OCI-LY1 (cell line): ENCODE data around the gene GPRC5C.

Source experiments
- H2AFZ ChIP-seq: fragments of 200-600 bp; sonication (generic), shearing (Covaris generic); 2 replicates; pipeline ENCODE4 v1.6.0; 2014; ENCODE audit warnings: antibody characterized with exemption, mild to moderate bottlenecking, low read length
- H3F3A ChIP-seq: fragments of 200-600 bp; sonication (generic), shearing (Covaris generic); 2 replicates; pipeline ENCODE4 v1.6.0; 2014; ENCODE audit warnings: mild to moderate bottlenecking, antibody characterized with exemption, low read length, moderate library complexity; ENCODE audit not compliant: insufficient read depth
- H3K27ac ChIP-seq: fragments of 200-600 bp; sonication (generic); 2 replicates; pipeline ENCODE4 v1.5.1; 2014; ENCODE audit warnings: low read length, mixed run types, mild to moderate bottlenecking, low read depth; ENCODE audit not compliant: poor library complexity, severe bottlenecking
- H3K27me3 ChIP-seq: fragments of 200-600 bp; sonication (generic); 2 replicates; pipeline ENCODE4 v1.6.0; 2014; ENCODE audit warnings: antibody characterized with exemption, mild to moderate bottlenecking, low read length, moderate library complexity; ENCODE audit not compliant: insufficient read depth
- H3K36me3 ChIP-seq: fragments of 200-600 bp; sonication (generic); 2 replicates; pipeline ENCODE4 v1.6.1; 2014; ENCODE audit warnings: mild to moderate bottlenecking, antibody characterized with exemption, low read length, moderate library complexity, mixed read lengths; ENCODE audit not compliant: insufficient read depth
- H3K4me1 ChIP-seq: fragments of 200-600 bp; sonication (generic); 2 replicates; pipeline ENCODE4 v1.5.1; 2014; ENCODE audit warnings: mild to moderate bottlenecking, low read length, moderate library complexity; ENCODE audit not compliant: insufficient read depth, severe bottlenecking
- H3K4me2 ChIP-seq: fragments of 200-600 bp; sonication (generic), shearing (Covaris generic); 2 replicates; pipeline ENCODE4 v1.6.1; 2014; ENCODE audit warnings: low read length
- H3K4me3 ChIP-seq: fragments of 200-600 bp; sonication (generic); 2 replicates; pipeline ENCODE4 v1.5.1; 2014; ENCODE audit warnings: low read length, low read depth, mild to moderate bottlenecking, mixed read lengths; ENCODE audit not compliant: poor library complexity, severe bottlenecking
- H3K79me2 ChIP-seq: fragments of 200-600 bp; shearing (Covaris generic); 2 replicates; pipeline ENCODE4 v1.6.1; 2016; ENCODE audit warnings: mixed run types, low read length, mixed read lengths; ENCODE audit not compliant: insufficient read depth
- H3K9ac ChIP-seq: fragments of 200-600 bp; sonication (generic), shearing (Covaris generic); 2 replicates; pipeline ENCODE4 v1.6.1; 2014; ENCODE audit warnings: mild to moderate bottlenecking, low read length, mixed read lengths
- H3K9me2 ChIP-seq: fragments of 200-600 bp; sonication (generic), shearing (Covaris generic); 2 replicates; pipeline ENCODE4 v1.6.1; 2014; ENCODE audit warnings: low read depth, mild to moderate bottlenecking, low read length, mixed read lengths
- H3K9me3 ChIP-seq: fragments of 200-600 bp; shearing (Covaris generic); 2 replicates; pipeline ENCODE4 v1.6.1; 2014; ENCODE audit warnings: low read length, mixed read lengths
- H4K20me1 ChIP-seq: fragments of 200-600 bp; sonication (generic), shearing (Covaris generic); 2 replicates; pipeline ENCODE4 v1.6.0; 2016; ENCODE audit warnings: mild to moderate bottlenecking, low read length; ENCODE audit not compliant: insufficient read depth
- EZH2 ChIP-seq: fragments of 200-600 bp; sonication (generic), shearing (Covaris generic); IDR thresholded peaks from 2 replicates; pipeline ENCODE4 v1.8.0; 2017; ENCODE audit warnings: borderline replicate concordance, mixed run types, mild to moderate bottlenecking, antibody characterized with exemption, low read length, moderate library complexity, mixed read lengths
- TF ChIP-seq, protein P1 (sequence below): fragments of 200-600 bp; sonication (generic), shearing (Covaris generic); IDR thresholded peaks from 2 replicates; pipeline ENCODE4 v1.5.1; 2017; ENCODE audit warnings: mild to moderate bottlenecking, antibody characterized with exemption, low read length, moderate library complexity, mixed read lengths

Gene GPRC5C

GRCh38 chr17:74431568-74432423 is at the start of gene GPRC5C:
TSS of gene GPRC5C (plus strand) at chr17:74432088. CDS start at chr17:74439777, 7,689 bp downstream.
- H3K4me3 ChIP-seq = no peak within 1 kb of the TSS
- H3K4me1 ChIP-seq = no peaks in the 10 kb centered on the region
- no peaks in the 10 kb centered on the region for H4K20me1 ChIP-seq
- no peak within 1 kb of the TSS for H3K4me2 ChIP-seq
- H3K9ac ChIP-seq = no peak within 1 kb of the TSS
- H3K27ac ChIP-seq = no peak within 1 kb of the TSS
- H3K36me3 ChIP-seq = no peaks in the 10 kb centered on the region
- no peak within 1 kb of the TSS for H2AFZ ChIP-seq
- H3F3A ChIP-seq = no peaks in the 10 kb centered on the region
- no peaks in the 10 kb centered on the region for H3K27me3 ChIP-seq
- no peaks in the 10 kb centered on the region for H3K9me3 ChIP-seq
- H3K9me2 ChIP-seq = no peaks in the 10 kb centered on the region
- no peaks in the 10 kb centered on the region for H3K79me2 ChIP-seq
- TF ChIP-seq EZH2 = no peak
- TF ChIP-seq, protein P1, sequence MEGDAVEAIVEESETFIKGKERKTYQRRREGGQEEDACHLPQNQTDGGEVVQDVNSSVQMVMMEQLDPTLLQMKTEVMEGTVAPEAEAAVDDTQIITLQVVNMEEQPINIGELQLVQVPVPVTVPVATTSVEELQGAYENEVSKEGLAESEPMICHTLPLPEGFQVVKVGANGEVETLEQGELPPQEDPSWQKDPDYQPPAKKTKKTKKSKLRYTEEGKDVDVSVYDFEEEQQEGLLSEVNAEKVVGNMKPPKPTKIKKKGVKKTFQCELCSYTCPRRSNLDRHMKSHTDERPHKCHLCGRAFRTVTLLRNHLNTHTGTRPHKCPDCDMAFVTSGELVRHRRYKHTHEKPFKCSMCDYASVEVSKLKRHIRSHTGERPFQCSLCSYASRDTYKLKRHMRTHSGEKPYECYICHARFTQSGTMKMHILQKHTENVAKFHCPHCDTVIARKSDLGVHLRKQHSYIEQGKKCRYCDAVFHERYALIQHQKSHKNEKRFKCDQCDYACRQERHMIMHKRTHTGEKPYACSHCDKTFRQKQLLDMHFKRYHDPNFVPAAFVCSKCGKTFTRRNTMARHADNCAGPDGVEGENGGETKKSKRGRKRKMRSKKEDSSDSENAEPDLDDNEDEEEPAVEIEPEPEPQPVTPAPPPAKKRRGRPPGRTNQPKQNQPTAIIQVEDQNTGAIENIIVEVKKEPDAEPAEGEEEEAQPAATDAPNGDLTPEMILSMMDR = no peak

- H4K20me1 ChIP-seq = no peaks in the 10 kb centered on the region
- no peaks in the 10 kb centered on the region for H3K79me2 ChIP-seq
- H2AFZ ChIP-seq = no peak overlapping the region
- H3K4me1 ChIP-seq = no peaks in the 10 kb centered on the region
- no peak overlapping the region for H3K4me3 ChIP-seq
- no peaks in the 10 kb centered on the region for H3K9me3 ChIP-seq
- H3K4me2 ChIP-seq = no peak overlapping the region
- H3K9ac ChIP-seq = no peak overlapping the region
- no peaks in the 10 kb centered on the region for H3K36me3 ChIP-seq
- H3K27me3 ChIP-seq = no peaks in the 10 kb centered on the region
- no peaks in the 10 kb centered on the region for H3F3A ChIP-seq
- no peaks in the 10 kb centered on the region for H3K9me2 ChIP-seq
- TF ChIP-seq, protein P1 = no peak
- TF ChIP-seq EZH2 = no peak
- no peak overlapping the region for H3K27ac ChIP-seq
Measured at GRCh38 chr17:74383141-74383540, 48.7 kb upstream of the GPRC5C start.

DNA sequence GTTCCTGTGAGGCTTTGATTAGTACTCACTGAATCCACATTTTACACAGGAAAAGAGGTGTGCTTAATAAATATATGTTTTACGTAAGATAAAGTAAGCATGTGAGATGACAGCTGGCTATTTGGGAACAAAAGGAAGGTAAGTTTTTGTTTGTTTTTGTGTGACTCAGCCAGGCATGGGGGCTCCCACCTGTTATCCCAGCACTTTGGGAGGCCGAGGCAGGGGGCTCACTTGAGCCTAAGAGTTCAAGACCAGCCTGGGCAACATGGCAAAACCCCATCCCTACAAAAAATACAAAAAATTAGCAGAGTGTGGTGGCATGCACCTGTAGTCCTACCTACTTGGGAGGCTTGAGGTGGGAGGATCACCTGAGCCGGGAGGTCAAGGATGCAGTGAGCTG is 46.7 kb upstream of the GPRC5C start:
- H3K4me1 ChIP-seq = no peaks in the 10 kb centered on the region
- TF ChIP-seq EZH2 = no peak
- TF ChIP-seq, protein P1 = no peak
- H3K27me3 ChIP-seq = no peaks in the 10 kb centered on the region
- no peaks in the 10 kb centered on the region for H3K79me2 ChIP-seq
- H4K20me1 ChIP-seq = no peaks in the 10 kb centered on the region
- H3K4me2 ChIP-seq = no peak overlapping the region
- H3K27ac ChIP-seq = no peak overlapping the region
- no peaks in the 10 kb centered on the region for H3K36me3 ChIP-seq
- H2AFZ ChIP-seq = no peak overlapping the region
- H3K9me2 ChIP-seq = no peaks in the 10 kb centered on the region
- H3K4me3 ChIP-seq = no peak overlapping the region
- H3F3A ChIP-seq = no peaks in the 10 kb centered on the region
- no peaks in the 10 kb centered on the region for H3K9me3 ChIP-seq
- no peak overlapping the region for H3K9ac ChIP-seq
